ENCODE data around the gene NTSR1.

NTSR1 gene

DNA sequence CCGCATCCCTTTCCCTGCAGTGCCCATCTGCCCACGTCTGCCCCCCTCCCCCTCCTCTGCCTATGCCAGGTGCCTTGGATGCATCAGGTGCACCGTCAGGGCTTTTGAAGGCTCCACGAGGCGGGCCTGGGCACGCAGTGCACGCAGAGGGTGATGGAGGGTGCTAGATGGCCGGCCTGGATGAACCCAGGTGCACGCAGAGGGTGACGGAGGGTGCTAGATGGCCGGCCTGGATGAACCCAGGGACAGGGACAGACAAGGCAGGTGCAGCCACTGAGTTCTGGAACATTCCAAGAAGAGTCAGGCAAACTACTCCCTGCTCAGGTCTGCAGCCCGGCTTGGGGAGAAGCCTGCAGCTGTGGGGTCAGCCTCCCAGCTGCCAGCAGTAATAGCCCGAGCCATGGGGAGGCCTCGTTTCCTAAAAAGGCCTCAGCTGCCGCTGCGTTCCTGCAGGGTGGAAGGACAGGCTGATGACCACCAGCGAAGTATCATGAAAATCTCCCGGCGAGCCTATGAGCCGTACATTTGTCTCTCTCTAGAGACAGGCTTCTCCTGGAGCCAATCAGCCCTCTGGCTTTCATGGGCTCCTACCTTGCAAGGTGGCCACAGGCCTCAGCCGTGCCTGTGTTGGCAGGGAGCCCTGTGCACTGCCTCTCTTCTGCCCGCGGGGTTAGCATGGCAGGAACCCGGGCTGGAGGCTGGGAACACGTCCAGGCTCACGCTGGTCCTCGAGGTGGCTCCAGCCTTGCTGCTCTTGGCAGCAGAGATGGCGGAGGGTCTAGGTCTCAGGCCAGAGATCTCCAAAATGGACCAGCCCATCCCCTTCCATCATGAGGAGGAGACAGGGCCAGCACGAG is 29.6 kb downstream of the NTSR1 start:
- no peak overlapping the region for H3K27ac ChIP-seq
- no peak for TF ChIP-seq CTCF (conservative IDR thresholded peaks at IDR 0.05; ENCODE audit: low read depth, low read length)

DNA sequence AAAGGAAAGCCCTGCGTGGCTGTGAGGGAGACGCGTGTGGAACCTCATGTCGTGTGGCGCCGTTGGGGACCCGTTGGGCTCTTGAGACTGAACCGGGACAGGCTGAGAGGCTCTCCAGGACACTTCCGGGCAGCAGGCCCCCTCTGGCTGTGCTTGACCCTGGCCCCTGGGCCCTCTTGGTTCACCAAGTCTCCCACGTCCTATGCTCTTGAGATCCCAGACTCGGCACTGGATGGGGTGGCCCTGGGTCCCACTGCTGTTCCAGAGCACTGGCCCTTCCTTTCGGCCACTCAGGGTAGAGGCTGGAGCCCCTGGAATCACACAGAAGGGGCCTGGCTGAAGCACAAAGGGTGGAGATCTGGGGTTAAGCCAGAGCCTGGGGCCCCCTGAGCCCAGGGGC is 30.4 kb downstream of the NTSR1 start:
- H2AFZ ChIP-seq (ENCODE audit: low read depth), result no peak overlapping the region
- H3K4me2 ChIP-seq, result no peak overlapping the region
- H3K4me1 ChIP-seq (ENCODE audit: low read depth, poor library complexity, severe bottlenecking), result no peaks in the 10 kb centered on the region
- H3K27me3 ChIP-seq (ENCODE audit: insufficient read depth, low read depth), result peaks cover 84% of the 10 kb centered on the region
- TF ChIP-seq CTCF (conservative IDR thresholded peaks at IDR 0.05; ENCODE audit: low read depth, low read length), result no peak
- H3K4me3 ChIP-seq (IDR thresholded peaks at IDR 0.05; ENCODE audit: insufficient read depth, low read depth, low read length), result no peak overlapping the region
- H3K36me3 ChIP-seq (ENCODE audit: insufficient read depth), result no peaks in the 10 kb centered on the region
- no peaks in the 10 kb centered on the region for H3K79me2 ChIP-seq (ENCODE audit: insufficient read depth, low read depth)
- no peak overlapping the region for H3K27ac ChIP-seq
- no peak overlapping the region for H3K9ac ChIP-seq
- H4K20me1 ChIP-seq (ENCODE audit: insufficient read depth), result no peaks in the 10 kb centered on the region

More for the DNA sequence above, 29.6 kb downstream of the NTSR1 start:
- no peak overlapping the region for H3K4me3 ChIP-seq (IDR thresholded peaks at IDR 0.05; ENCODE audit: insufficient read depth, low read depth, low read length)
- H3K9ac ChIP-seq, result no peak overlapping the region
- H3K79me2 ChIP-seq (ENCODE audit: insufficient read depth, low read depth), result no peaks in the 10 kb centered on the region
- no peaks in the 10 kb centered on the region for H4K20me1 ChIP-seq (ENCODE audit: insufficient read depth)
- peaks cover 86% of the 10 kb centered on the region for H3K27me3 ChIP-seq (ENCODE audit: insufficient read depth, low read depth)
- no peaks in the 10 kb centered on the region for H3K36me3 ChIP-seq (ENCODE audit: insufficient read depth)
- H2AFZ ChIP-seq (ENCODE audit: low read depth), result no peak overlapping the region
- no peaks in the 10 kb centered on the region for H3K4me1 ChIP-seq (ENCODE audit: low read depth, poor library complexity, severe bottlenecking)
- H3K4me2 ChIP-seq, result no peak overlapping the region

DNA sequence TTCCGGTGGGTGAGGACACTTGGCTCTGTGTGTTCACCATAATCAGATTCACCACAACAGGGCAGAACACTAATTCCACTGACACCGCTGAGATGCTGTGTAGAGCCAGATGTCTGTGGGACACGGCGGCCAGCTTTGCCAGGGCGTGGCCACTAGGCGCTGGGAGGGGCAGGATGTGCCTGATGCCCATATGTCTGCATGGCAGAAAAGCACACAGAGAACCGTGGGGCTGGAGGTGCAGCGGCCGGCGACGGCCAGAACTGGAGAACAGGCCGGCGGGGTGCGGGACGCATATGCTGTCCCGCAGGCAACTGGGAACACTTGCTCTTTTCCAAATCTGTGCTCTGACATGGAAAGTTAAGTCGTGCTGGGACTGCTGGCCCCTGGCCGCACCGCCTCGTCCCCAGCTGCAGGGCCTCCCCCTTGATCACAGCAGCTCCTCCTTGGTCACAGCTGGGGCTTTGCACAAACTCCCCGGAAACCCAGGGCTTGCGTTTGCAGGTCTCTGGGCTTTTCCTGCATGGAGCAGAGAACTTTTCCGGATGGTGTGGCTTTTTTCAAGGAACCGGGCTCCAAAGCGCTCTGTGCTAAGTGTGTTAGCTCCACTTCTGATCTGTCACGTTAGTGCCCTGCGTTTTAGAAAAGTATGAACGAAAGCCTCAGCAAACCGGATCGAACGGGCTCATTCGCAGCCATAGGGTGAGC is 31.1 kb downstream of the NTSR1 start:
- Histone ChIP-seq H4K20me1 (ENCODE audit: insufficient read depth) (no peaks in the 10 kb centered on the region), H3K4me2 (0 out of 2 replicates have a peak overlapping the region, but pooled peaks have one; percentile 1), H3K27ac (no peak overlapping the region), H3K79me2 (ENCODE audit: insufficient read depth, low read depth) (no peaks in the 10 kb centered on the region), H2AFZ (ENCODE audit: low read depth) (peak overlapping the region; percentile 11; the same call in 1 of the 2 replicates), H3K36me3 (ENCODE audit: insufficient read depth) (no peaks in the 10 kb centered on the region), H3K4me3 (IDR thresholded peaks at IDR 0.05; ENCODE audit: insufficient read depth, low read depth, low read length) (no peak overlapping the region), H3K9ac (no peak overlapping the region), H3K4me1 (ENCODE audit: low read depth, poor library complexity, severe bottlenecking) (no peaks in the 10 kb centered on the region), H3K27me3 (ENCODE audit: insufficient read depth, low read depth) (peaks cover 84% of the 10 kb centered on the region)
- no peak for TF ChIP-seq CTCF (conservative IDR thresholded peaks at IDR 0.05; ENCODE audit: low read depth, low read length)

- Histone ChIP-seq H3K79me2 (ENCODE audit: insufficient read depth, low read depth) (no peaks in the 10 kb centered on the region), H3K4me1 (ENCODE audit: low read depth, poor library complexity, severe bottlenecking) (no peaks in the 10 kb centered on the region), H3K4me3 (IDR thresholded peaks at IDR 0.05; ENCODE audit: insufficient read depth, low read depth, low read length) (no peak overlapping the region), H3K4me2 (0 out of 2 replicates have a peak overlapping the region, but pooled peaks have one; percentile 1), H3K27me3 (ENCODE audit: insufficient read depth, low read depth) (peaks cover 84% of the 10 kb centered on the region), H3K9ac (no peak overlapping the region), H2AFZ (ENCODE audit: low read depth) (peak overlapping the region; percentile 11; the same call in 1 of the 2 replicates), H3K36me3 (ENCODE audit: insufficient read depth) (no peaks in the 10 kb centered on the region), H3K27ac (no peak overlapping the region), H4K20me1 (ENCODE audit: insufficient read depth) (no peaks in the 10 kb centered on the region)
- TF ChIP-seq CTCF (conservative IDR thresholded peaks at IDR 0.05; ENCODE audit: low read depth, low read length), result no peak
Observed at GRCh38 chr20:62740286-62741141, 31.9 kb downstream of the NTSR1 start.
